PFSK-1 (cell line): Measurements from ENCODE around the gene TKFC.

Source experiments
- FOXP2 ChIP-seq: optimal IDR thresholded peaks from 2 replicates; pipeline ENCODE3; 2011; ENCODE audit warnings: borderline replicate concordance, control low read depth, inconsistent platforms; ENCODE audit not compliant: insufficient read depth; ENCODE audit errors: extremely low read length, extremely low read depth
- POLR2AphosphoS5 ChIP-seq: IDR thresholded peaks from 2 replicates; pipeline ENCODE4 v1.6.1; 2012; ENCODE audit warnings: low read depth, mild to moderate bottlenecking, control low read depth, low read length, moderate library complexity
- SIN3A ChIP-seq: IDR thresholded peaks from 2 replicates; pipeline ENCODE4 v1.6.1; 2012; ENCODE audit warnings: mild to moderate bottlenecking, low read length, moderate library complexity, borderline replicate concordance; ENCODE audit not compliant: insufficient read depth
- TAF1 ChIP-seq: IDR thresholded peaks from 2 replicates; pipeline ENCODE4 v1.6.1; 2012; ENCODE audit warnings: low read length, control low read depth, borderline replicate concordance; ENCODE audit not compliant: insufficient read depth
- TF ChIP-seq, protein P1 (sequence below), 2 experiments: IDR thresholded peaks; 2 replicates each; pipeline versions ENCODE4 v1.6.1 to v1.8.0; 2011 to 2012; ENCODE audit warnings: low read depth in 2 of 2, low read length in 2 of 2, control low read depth in 1 of 2, inconsistent platforms in 1 of 2, mild to moderate bottlenecking in 1 of 2, moderate library complexity in 1 of 2; ENCODE audit not compliant: insufficient read depth in 1 of 2

DNA sequence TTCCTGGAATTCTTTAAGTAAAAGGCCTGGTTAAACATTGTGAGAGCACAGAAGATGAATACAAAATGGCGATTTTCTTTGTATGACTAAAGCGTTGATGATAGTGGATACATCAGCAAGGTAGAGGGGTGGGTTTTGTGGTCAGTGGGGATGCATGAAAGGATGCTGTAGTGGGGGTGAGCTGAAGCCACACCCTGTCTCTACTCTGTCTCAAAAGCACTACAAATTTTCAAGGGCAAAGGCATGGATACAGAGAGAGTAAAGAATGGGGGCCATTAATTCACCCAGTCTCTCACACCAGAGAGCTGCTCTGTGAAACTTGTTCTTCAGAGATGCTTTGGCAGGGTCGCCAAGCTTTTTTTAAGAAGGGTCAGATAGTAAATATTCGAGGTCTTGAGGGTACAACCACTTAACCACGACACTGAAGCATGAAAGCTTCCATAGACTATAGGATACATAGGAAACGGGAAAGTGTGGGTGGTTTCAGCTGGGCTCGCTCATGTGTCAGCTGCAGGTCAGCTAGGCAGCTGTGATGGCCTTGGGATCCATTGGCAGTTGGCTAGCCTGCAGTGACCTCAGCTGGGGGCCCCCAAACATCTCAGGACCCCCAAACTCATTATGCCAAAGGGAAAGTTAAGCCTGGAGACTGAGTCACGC, 37.4 kb downstream of the TKFC start:
- TF ChIP-seq, protein P1, sequence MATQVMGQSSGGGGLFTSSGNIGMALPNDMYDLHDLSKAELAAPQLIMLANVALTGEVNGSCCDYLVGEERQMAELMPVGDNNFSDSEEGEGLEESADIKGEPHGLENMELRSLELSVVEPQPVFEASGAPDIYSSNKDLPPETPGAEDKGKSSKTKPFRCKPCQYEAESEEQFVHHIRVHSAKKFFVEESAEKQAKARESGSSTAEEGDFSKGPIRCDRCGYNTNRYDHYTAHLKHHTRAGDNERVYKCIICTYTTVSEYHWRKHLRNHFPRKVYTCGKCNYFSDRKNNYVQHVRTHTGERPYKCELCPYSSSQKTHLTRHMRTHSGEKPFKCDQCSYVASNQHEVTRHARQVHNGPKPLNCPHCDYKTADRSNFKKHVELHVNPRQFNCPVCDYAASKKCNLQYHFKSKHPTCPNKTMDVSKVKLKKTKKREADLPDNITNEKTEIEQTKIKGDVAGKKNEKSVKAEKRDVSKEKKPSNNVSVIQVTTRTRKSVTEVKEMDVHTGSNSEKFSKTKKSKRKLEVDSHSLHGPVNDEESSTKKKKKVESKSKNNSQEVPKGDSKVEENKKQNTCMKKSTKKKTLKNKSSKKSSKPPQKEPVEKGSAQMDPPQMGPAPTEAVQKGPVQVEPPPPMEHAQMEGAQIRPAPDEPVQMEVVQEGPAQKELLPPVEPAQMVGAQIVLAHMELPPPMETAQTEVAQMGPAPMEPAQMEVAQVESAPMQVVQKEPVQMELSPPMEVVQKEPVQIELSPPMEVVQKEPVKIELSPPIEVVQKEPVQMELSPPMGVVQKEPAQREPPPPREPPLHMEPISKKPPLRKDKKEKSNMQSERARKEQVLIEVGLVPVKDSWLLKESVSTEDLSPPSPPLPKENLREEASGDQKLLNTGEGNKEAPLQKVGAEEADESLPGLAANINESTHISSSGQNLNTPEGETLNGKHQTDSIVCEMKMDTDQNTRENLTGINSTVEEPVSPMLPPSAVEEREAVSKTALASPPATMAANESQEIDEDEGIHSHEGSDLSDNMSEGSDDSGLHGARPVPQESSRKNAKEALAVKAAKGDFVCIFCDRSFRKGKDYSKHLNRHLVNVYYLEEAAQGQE (IDR thresholded peaks at IDR 0.05; ENCODE audit: insufficient read depth in 1 of 2, low read depth in 2 of 2, low read length in 2 of 2), result no peak
- TF ChIP-seq TAF1 (no peak), POLR2AphosphoS5 (no peak; the same call in 1 of the 2 replicates), SIN3A (no peak), FOXP2 (no peak)
